ENCODE measurements around the gene C2orf69.

GRCh38 chr2:199933466-199933865 lies 22.4 kb downstream of the C2orf69 start:
- TF ChIP-seq CTCF (conservative IDR thresholded peaks at IDR 0.05 in 1 of 2, IDR thresholded peaks at IDR 0.05 in 1 of 2; ENCODE audit: low read depth in 1 of 2, low read length in 2 of 2), result no peak
- TF ChIP-seq EZH2 (IDR thresholded peaks at IDR 0.05; ENCODE audit: low read length, missing control alignments), result no peak
